Panc1 (cell line): ENCODE results near the gene JSRP1. TPM values are rescaled to one million over a fixed set of nuclear protein-coding genes. Genes with fewer than 3 reads are reported as not detected.

Experiments used
- ATAC-seq: fragments of 200-7000 bp; cut with Tn5 transposase; 2 replicates; pipeline ENCODE4 v1.9.1; 2020; ENCODE audit warnings: mild to moderate bottlenecking, moderate library complexity
- BruUV-seq: library from RNA; stranded (reverse); fragments of 400-500 nt; replicated peaks from 2 replicates; lab custom pipeline; 2021; lab: Mats Ljungman, UMichigan
- CTCF ChIA-PET: fragments of 300-600 bp; sonication (Branson Sonifier 250); formaldehyde crosslinking; loops from one replicate; lab custom pipeline; 2022; ENCODE audit warnings: antibody characterized with exemption; lab: Charles Lee
- POLR2A ChIA-PET: fragments of 300-600 bp; sonication (Branson Sonifier 250); formaldehyde crosslinking; loops from one replicate; lab custom pipeline; 2022; ENCODE audit warnings: antibody characterized with exemption; lab: Charles Lee
- DNase-seq: peaks from one replicate; pipeline ENCODE4 v3.0.0-alpha.2; 2010; ENCODE audit warnings: low read depth, low spot score
- H3K27ac ChIP-seq: 2 replicates; pipeline ENCODE4 v1.5.1; 2011; ENCODE audit warnings: mild to moderate bottlenecking, low read length, inconsistent platforms
- H3K27me3 ChIP-seq: fragments of 200-500 bp; sonication (Bioruptor generic); 2 replicates; pipeline ENCODE4 v1.6.0; 2014; ENCODE audit warnings: low read length, inconsistent platforms; ENCODE audit not compliant: control insufficient read depth, insufficient read depth
- H3K36me3 ChIP-seq: fragments of 200-500 bp; sonication (Bioruptor generic); 2 replicates; pipeline ENCODE4 v1.5.1; 2014; ENCODE audit warnings: inconsistent platforms, mild to moderate bottlenecking, low read length, moderate library complexity; ENCODE audit not compliant: control insufficient read depth, insufficient read depth
- H3K4me1 ChIP-seq: 2 replicates; pipeline ENCODE4 v1.5.1; 2011; ENCODE audit warnings: inconsistent platforms, mild to moderate bottlenecking, low read length, moderate library complexity; ENCODE audit not compliant: control insufficient read depth, insufficient read depth
- H3K4me3 ChIP-seq, 2 experiments: 2 replicates each; pipeline ENCODE4 v1.5.1; 2011 to 2012; ENCODE audit warnings: low read depth in 2 of 2, low read length in 2 of 2, mild to moderate bottlenecking in 2 of 2, inconsistent platforms in 1 of 2, moderate library complexity in 1 of 2
- H3K9me3 ChIP-seq: fragments of 200-500 bp; sonication (Bioruptor generic); 2 replicates; pipeline ENCODE4 v1.5.1; 2014; ENCODE audit warnings: low read depth, mild to moderate bottlenecking, inconsistent platforms, low read length, moderate library complexity; ENCODE audit not compliant: control insufficient read depth, insufficient read depth
- CTCF ChIP-seq: fragments of 450-650 bp; IDR thresholded peaks from 2 replicates; pipeline ENCODE4 v1.5.1; 2017; ENCODE audit warnings: mild to moderate bottlenecking
- POLR2AphosphoS5 ChIP-seq: IDR thresholded peaks from 2 replicates; pipeline ENCODE4 v1.6.1; 2012; ENCODE audit warnings: mild to moderate bottlenecking, low read depth, low read length, moderate library complexity
- REST ChIP-seq, 2 experiments: IDR thresholded peaks; 2 replicates each; pipeline ENCODE4 v1.6.1; 2011 to 2012; ENCODE audit warnings: low read depth in 2 of 2, control low read depth in 1 of 2, low read length in 1 of 2, mild to moderate bottlenecking in 1 of 2, moderate library complexity in 1 of 2; ENCODE audit not compliant: insufficient read depth in 1 of 2
- SIN3A ChIP-seq: IDR thresholded peaks from 2 replicates; pipeline ENCODE4 v1.6.1; 2012; ENCODE audit warnings: low read depth, mild to moderate bottlenecking, low read length, moderate library complexity, borderline replicate concordance; ENCODE audit not compliant: insufficient read depth
- TCF7L2 ChIP-seq: IDR thresholded peaks from 2 replicates; pipeline ENCODE4 v1.6.1; 2011; ENCODE audit warnings: mild to moderate bottlenecking, low read depth, low read length, inconsistent platforms
- in situ Hi-C: cut with HindIII; loops from 2 replicates; pipeline ENCODE4 v1.10.0; 2016; ENCODE audit warnings: low sequenced_read_pairs, low pct_unique_long_range_greater_than_20kb
- intact Hi-C: fragments of 100-400 bp; cut with micrococcal nuclease; formaldehyde crosslinking; loops from one replicate; pipeline ENCODE4 v1.10.0; 2022; ENCODE audit not compliant: unreplicated experiment
- total RNA-seq: library from RNA; stranded (reverse); gene quantifications from one replicate; pipeline ENCODE4 v1.2.1, GENCODE V29; 2021; ENCODE audit not compliant: unreplicated experiment

The JSRP1 gene
- total RNA-seq, 1 experiment from 2014 or later, result 0.51 TPM

- ChIA-PET POLR2A (interaction anchor here (0.6 kb wide), 1 partner anchor 326 kb away, joined by 9 read pairs; no protein-coding TSS in a partner anchor), CTCF (no interaction called here)
- in situ Hi-C loops, result no loop called here
These were observed 19.0 kb downstream of the JSRP1 start for GRCh38 chr19:2237051-2237868.

More at GRCh38 chr19:2237051-2237868, 19.0 kb downstream of the JSRP1 start:
- ATAC-seq (peak; percentile 45), DNase-seq (no peak)
- H3K27ac ChIP-seq, result peak overlapping the region; percentile 84
- H3K4me3 ChIP-seq, result peak overlapping the region; percentile 75 to 83
- H3K9me3 ChIP-seq, result no peaks in the 10 kb centered on the region
- H3K4me1 ChIP-seq, result peaks cover 41% of the 10 kb centered on the region
- TSS peak; percentile 83 for BruUV-seq
- no peaks in the 10 kb centered on the region for H3K27me3 ChIP-seq
- intact Hi-C loops, result loop anchor here (2.0 to 5.0 kb wide), 2 partner anchors 36 to 80 kb away; no protein-coding TSS in a partner anchor
- TF ChIP-seq TCF7L2 (no peak), POLR2AphosphoS5 (0 out of 2 replicates have a peak, but pooled peaks have one; percentile 26), SIN3A (no peak), REST (IDR thresholded peaks at IDR 0.05; ENCODE audit: insufficient read depth in 1 of 2, low read depth in 2 of 2, low read length in 1 of 2) (no peak), CTCF (no peak)
- peaks cover 4% of the 10 kb centered on the region; the same call in 1 of the 2 replicates for H3K36me3 ChIP-seq
